ENCODE data around the gene KRTAP12-3. TPM values are rescaled to one million over a fixed set of nuclear protein-coding genes. Genes with fewer than 3 reads are reported as not detected.
"Not testable (repeated sequence)": the region's sequence is repeated elsewhere in the genome, so short reads cannot be mapped to it uniquely, and the experiment has no call there.

Gene KRTAP12-3
- total and polyA plus RNA-seq, 2 donors (not counting 1 experiment from before 2014, with no cell fraction given), result not detected

DNA sequence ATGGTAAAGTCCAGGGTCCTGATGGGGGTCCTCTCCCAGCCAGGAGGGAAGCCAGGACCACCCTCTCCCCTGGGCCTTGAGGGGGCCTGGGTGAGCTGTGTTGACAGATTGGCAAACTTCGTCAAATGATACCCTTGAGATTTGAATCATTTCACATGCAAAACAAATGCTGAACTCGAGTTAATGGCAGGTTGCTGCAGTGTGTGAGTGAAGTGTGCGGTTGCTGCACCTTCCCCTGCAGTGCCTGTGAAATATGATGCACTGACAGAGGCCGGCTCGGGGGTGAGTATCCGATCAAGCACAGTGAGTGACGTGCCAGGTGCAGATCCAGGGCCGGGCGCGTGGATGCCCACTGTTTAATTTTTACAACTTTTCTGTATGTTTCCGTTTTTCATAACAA, 29.9 kb downstream of the KRTAP12-3 start:
- CTCF ChIA-PET, result no interaction called here
- DNase-seq (no peak), ATAC-seq (ENCODE audit: low read depth) (no peak)
- WGBS (ENCODE audit: insufficient coverage), result 86% methylated on average over 4 of the region's 11 CpGs
- Histone ChIP-seq H3K4me3 (ENCODE audit: control extremely low read depth in 1 of 5, extremely low read depth in 1 of 5, insufficient read depth in 1 of 5, low read depth in 2 of 5, low read length in 4 of 5) (no peak overlapping the region), H3K36me3 (replicated peaks in 1 of 2; ENCODE audit: control extremely low read depth in 1 of 2, control insufficient read depth in 1 of 2, extremely low read depth in 1 of 2, insufficient read depth in 2 of 2, low read length in 1 of 2) (no peaks in the 10 kb centered on the region), H3K79me2 (ENCODE audit: control insufficient read depth, insufficient read depth, low read length) (no peaks in the 10 kb centered on the region), H4K20me1 (ENCODE audit: control insufficient read depth, insufficient read depth, low read length, poor library complexity, severe bottlenecking) (no peaks in the 10 kb centered on the region), H3K9me3 (ENCODE audit: control extremely low read depth in 1 of 3, control insufficient read depth in 2 of 3, insufficient read depth in 1 of 3, low read length in 2 of 3) (peaks cover 0 to 4% (median 3%) of the 10 kb centered on the region in 3 donors), H3K4me2 (replicated peaks; ENCODE audit: low read depth, low read length, poor library complexity, severe bottlenecking) (no peak overlapping the region), H2AFZ (ENCODE audit: insufficient read depth, low read depth, low read length, poor library complexity, severe bottlenecking) (no peak overlapping the region), H3K27me3 (replicated peaks in 1 of 4; ENCODE audit: control extremely low read depth in 1 of 4, control insufficient read depth in 3 of 4, insufficient read depth in 4 of 4, low read length in 3 of 4) (peaks cover 0 to 14% (median 0%) of the 10 kb centered on the region in 4 experiments), H3K9ac (ENCODE audit: low read length) (no peak overlapping the region), H3K4me1 (ENCODE audit: control insufficient read depth in 2 of 2, insufficient read depth in 2 of 2, low read length in 2 of 2) (no peaks in the 10 kb centered on the region), H3K27ac (ENCODE audit: low read length in 2 of 2) (no peak overlapping the region)
- no peaks in the 10 kb centered on the region for H3K4me1 Mint-ChIP-seq
- peaks cover 44% of the 10 kb centered on the region for H3K27me3 Mint-ChIP-seq
- intact Hi-C loops (cut with micrococcal nuclease), result no loop called here
- H3K4me3 Mint-ChIP-seq, result no peak overlapping the region
- H3K27ac Mint-ChIP-seq, result no peak overlapping the region
- POLR2A ChIA-PET, result no interaction called here
- no peak for TF ChIP-seq EZH2 (IDR thresholded peaks at IDR 0.05; ENCODE audit: borderline replicate concordance, insufficient read depth, low read depth, low read length, poor library complexity, severe bottlenecking)
- TF ChIP-seq, protein P1, sequence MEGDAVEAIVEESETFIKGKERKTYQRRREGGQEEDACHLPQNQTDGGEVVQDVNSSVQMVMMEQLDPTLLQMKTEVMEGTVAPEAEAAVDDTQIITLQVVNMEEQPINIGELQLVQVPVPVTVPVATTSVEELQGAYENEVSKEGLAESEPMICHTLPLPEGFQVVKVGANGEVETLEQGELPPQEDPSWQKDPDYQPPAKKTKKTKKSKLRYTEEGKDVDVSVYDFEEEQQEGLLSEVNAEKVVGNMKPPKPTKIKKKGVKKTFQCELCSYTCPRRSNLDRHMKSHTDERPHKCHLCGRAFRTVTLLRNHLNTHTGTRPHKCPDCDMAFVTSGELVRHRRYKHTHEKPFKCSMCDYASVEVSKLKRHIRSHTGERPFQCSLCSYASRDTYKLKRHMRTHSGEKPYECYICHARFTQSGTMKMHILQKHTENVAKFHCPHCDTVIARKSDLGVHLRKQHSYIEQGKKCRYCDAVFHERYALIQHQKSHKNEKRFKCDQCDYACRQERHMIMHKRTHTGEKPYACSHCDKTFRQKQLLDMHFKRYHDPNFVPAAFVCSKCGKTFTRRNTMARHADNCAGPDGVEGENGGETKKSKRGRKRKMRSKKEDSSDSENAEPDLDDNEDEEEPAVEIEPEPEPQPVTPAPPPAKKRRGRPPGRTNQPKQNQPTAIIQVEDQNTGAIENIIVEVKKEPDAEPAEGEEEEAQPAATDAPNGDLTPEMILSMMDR (IDR thresholded peaks at IDR 0.05), result no peak
- H3K9me3 Mint-ChIP-seq (ENCODE audit: insufficient read depth), result peaks cover 5% of the 10 kb centered on the region

DNA sequence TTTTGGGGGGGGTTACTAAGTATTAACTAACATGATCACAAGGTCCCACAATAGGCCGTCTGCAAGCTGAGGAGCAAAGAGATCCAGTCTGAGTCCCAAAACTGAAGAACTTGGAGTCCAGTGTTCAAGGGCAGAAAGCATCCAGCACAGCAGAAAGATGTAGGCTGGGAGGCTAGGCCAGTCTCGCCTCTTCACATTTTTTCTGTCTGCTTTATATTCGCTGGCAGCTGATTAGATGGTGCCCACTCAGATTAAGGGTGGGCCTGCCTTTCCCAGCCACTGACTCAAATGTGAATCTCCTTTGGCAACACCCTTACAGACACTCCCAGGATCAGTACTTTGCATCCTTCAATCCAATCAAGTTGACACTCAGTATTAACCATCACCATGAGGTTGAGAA, 32.0 kb downstream of the KRTAP12-3 start:
- Mint-ChIP-seq H3K9me3 (ENCODE audit: insufficient read depth) (peaks cover 12% of the 10 kb centered on the region), H3K27me3 (peaks cover 44% of the 10 kb centered on the region)
- DNase-seq; ATAC-seq (ENCODE audit: low read depth); H3K4me1 Mint-ChIP-seq; H3K27ac ChIP-seq (ENCODE audit: low read length in 2 of 2); H3K9me3 ChIP-seq (ENCODE audit: control extremely low read depth in 1 of 3, control insufficient read depth in 2 of 3, insufficient read depth in 1 of 3, low read length in 2 of 3); CTCF ChIA-PET; H3K4me1 ChIP-seq (ENCODE audit: control insufficient read depth in 2 of 2, insufficient read depth in 2 of 2, low read length in 2 of 2); H3K4me3 Mint-ChIP-seq; H3K27ac Mint-ChIP-seq; H3K9ac ChIP-seq (ENCODE audit: low read length); H4K20me1 ChIP-seq (ENCODE audit: control insufficient read depth, insufficient read depth, low read length, poor library complexity, severe bottlenecking); H3K79me2 ChIP-seq (ENCODE audit: control insufficient read depth, insufficient read depth, low read length); POLR2A ChIA-PET; H2AFZ ChIP-seq (ENCODE audit: insufficient read depth, low read depth, low read length, poor library complexity, severe bottlenecking); H3K4me2 ChIP-seq (replicated peaks; ENCODE audit: low read depth, low read length, poor library complexity, severe bottlenecking); intact Hi-C loops (cut with micrococcal nuclease); H3K36me3 ChIP-seq (replicated peaks in 1 of 2; ENCODE audit: control extremely low read depth in 1 of 2, control insufficient read depth in 1 of 2, extremely low read depth in 1 of 2, insufficient read depth in 2 of 2, low read length in 1 of 2); H3K4me3 ChIP-seq (ENCODE audit: control extremely low read depth in 1 of 5, extremely low read depth in 1 of 5, insufficient read depth in 1 of 5, low read depth in 2 of 5, low read length in 4 of 5): not testable (repeated sequence)
- 94% methylated on average over 2 of the region's 3 CpGs for WGBS (ENCODE audit: insufficient coverage)
- H3K27me3 ChIP-seq (replicated peaks in 1 of 4; ENCODE audit: control extremely low read depth in 1 of 4, control insufficient read depth in 3 of 4, insufficient read depth in 4 of 4, low read length in 3 of 4), result peaks cover 0 to 10% (median 0%) of the 10 kb centered on the region in 4 experiments
